GM12878 (cell line): ENCODE data around the gene EPAS1. TPM values are rescaled to one million over a fixed set of nuclear protein-coding genes. Genes with fewer than 3 reads are reported as not detected.

ENCODE experiments used
- ATAC-seq: fragments of 200-7000 bp; cut with Tn5 transposase; 3 replicates; pipeline ENCODE4 v1.9.1; 2020; ENCODE audit warnings: mild to moderate bottlenecking, moderate library complexity
- BruUV-seq: library from RNA; stranded (reverse); fragments of 400-500 nt; replicated peaks from 2 replicates; lab custom pipeline; 2021; lab: Mats Ljungman, UMichigan
- CTCF ChIA-PET: fragments of 300-600 bp; sonication (Branson Sonifier 250); formaldehyde crosslinking; extraction: SDS; loops from one replicate; lab custom pipeline; 2021; ENCODE audit warnings: inconsistent platforms; lab: Yijun Ruan, JAX
- POLR2A ChIA-PET: fragments of 350-600 bp; formaldehyde crosslinking; extraction: SDS; loops from one replicate; lab custom pipeline; 2021; ENCODE audit warnings: inconsistent platforms; lab: Charles Lee
- RAD21 ChIA-PET: fragments of 300-600 bp; sonication (Branson Sonifier 250); formaldehyde crosslinking; loops from one replicate; lab custom pipeline; 2023; ENCODE audit warnings: antibody characterized with exemption; ENCODE audit not compliant: unreplicated experiment; lab: Charles Lee
- SMC1A ChIA-PET: fragments of 300-600 bp; sonication (Branson Sonifier 250); formaldehyde crosslinking; loops from one replicate; lab custom pipeline; 2023; ENCODE audit not compliant: unreplicated experiment, uncharacterized antibody; lab: Charles Lee
- DNase-seq: peaks from one replicate; pipeline ENCODE4 v3.0.0-alpha.2; 2011; ENCODE audit warnings: low read depth, low spot score
- FAIRE-seq: peaks from 3 replicates; lab custom pipeline; 2011; peaks lifted over from hg19 to GRCh38; lab: Jason Lieb, UNC
- H2AFZ ChIP-seq: 2 replicates; pipeline ENCODE4 v1.6.0; 2011; ENCODE audit warnings: low read depth, low read length, control low read depth; ENCODE audit not compliant: control insufficient read depth
- H3K27ac ChIP-seq: 2 replicates; pipeline ENCODE4 v1.5.1; 2011; ENCODE audit warnings: control low read depth; ENCODE audit not compliant: control insufficient read depth, insufficient read depth
- H3K27me3 ChIP-seq, 2 experiments: replicated peaks in 1 of 2; 2 replicates each; pipeline versions ENCODE4 v1.6.0 to v1.6.1; 2011; ENCODE audit warnings: low read length in 1 of 2; ENCODE audit not compliant: control insufficient read depth in 2 of 2, insufficient read depth in 2 of 2
- H3K36me3 ChIP-seq, 2 experiments: 2 replicates each; pipeline ENCODE4 v1.5.1; 2011; ENCODE audit warnings: low read length in 1 of 2; ENCODE audit not compliant: control insufficient read depth in 2 of 2, insufficient read depth in 2 of 2
- H3K4me1 ChIP-seq: 2 replicates; pipeline ENCODE4 v1.6.1; 2011; ENCODE audit warnings: mild to moderate bottlenecking, low read length, moderate library complexity, mixed read lengths; ENCODE audit not compliant: control insufficient read depth, insufficient read depth
- H3K4me2 ChIP-seq: 2 replicates; pipeline ENCODE4 v1.6.0; 2011; ENCODE audit warnings: control low read depth; ENCODE audit not compliant: control insufficient read depth, insufficient read depth
- H3K4me3 ChIP-seq: fragments of 200-600 bp; sonication (generic); 2 replicates; pipeline ENCODE4 v1.5.1; 2016
- H3K79me2 ChIP-seq: 2 replicates; pipeline ENCODE4 v1.6.0; 2011; ENCODE audit warnings: low read length; ENCODE audit not compliant: control insufficient read depth, insufficient read depth
- H3K9ac ChIP-seq: 2 replicates; pipeline ENCODE4 v1.8.0; 2011; ENCODE audit warnings: low read length, control low read depth, mixed read lengths; ENCODE audit not compliant: control insufficient read depth, insufficient read depth
- H3K9me3 ChIP-seq: replicated peaks from 3 replicates; pipeline ENCODE4 v1.5.1; 2011; ENCODE audit warnings: mild to moderate bottlenecking, low read length; ENCODE audit not compliant: control insufficient read depth, insufficient read depth
- H4K20me1 ChIP-seq: 2 replicates; pipeline ENCODE4 v1.6.0; 2011; ENCODE audit not compliant: control insufficient read depth, insufficient read depth
- ATF3 ChIP-seq: IDR thresholded peaks from 2 replicates; pipeline ENCODE4 v1.6.1; 2011; ENCODE audit warnings: low read depth, mild to moderate bottlenecking, low read length, moderate library complexity, borderline replicate concordance; ENCODE audit errors: extremely low read depth
- ATF7 ChIP-seq: fragments of 450-650 bp; IDR thresholded peaks from 2 replicates; pipeline ENCODE4 v1.6.1; 2016; ENCODE audit warnings: low read depth, mild to moderate bottlenecking
- CBX3 ChIP-seq: fragments of 200-600 bp; sonication (generic); IDR thresholded peaks from 2 replicates; pipeline ENCODE4 v1.6.1; 2016; ENCODE audit warnings: low read depth, borderline replicate concordance
- CTCF ChIP-seq, 3 experiments: IDR thresholded peaks in 2 of 3; conservative IDR thresholded peaks in 1 of 3; 2 replicates each; pipeline ENCODE4 v1.5.1; 2011; ENCODE audit warnings: low read depth in 3 of 3, low read length in 3 of 3, mild to moderate bottlenecking in 3 of 3, control low read depth in 2 of 3, moderate library complexity in 2 of 3, inconsistent platforms in 1 of 3, mixed read lengths in 1 of 3; ENCODE audit not compliant: control insufficient read depth in 2 of 3, insufficient read depth in 1 of 3; ENCODE audit errors: extremely low read depth in 1 of 3
- CUX1 ChIP-seq: IDR thresholded peaks from 2 replicates; pipeline ENCODE4 v1.6.1; 2012; ENCODE audit warnings: improper control_type of control experiment, low read depth, low read length; ENCODE audit not compliant: insufficient replicate concordance
- KLF5 ChIP-seq: fragments of 450-650 bp; IDR thresholded peaks from 2 replicates; pipeline ENCODE4 v1.6.1; 2014; ENCODE audit warnings: mild to moderate bottlenecking; ENCODE audit not compliant: partially characterized antibody
- MEF2A ChIP-seq: IDR thresholded peaks from 2 replicates; pipeline ENCODE4 v1.6.1; 2011; ENCODE audit warnings: low read depth, mild to moderate bottlenecking, low read length, moderate library complexity; ENCODE audit not compliant: insufficient read depth
- NBN ChIP-seq: fragments of 450-650 bp; IDR thresholded peaks from 2 replicates; pipeline ENCODE4 v1.6.1; 2016
- PRDM15 ChIP-seq: fragments of 450-650 bp; formaldehyde crosslinking; IDR thresholded peaks from 2 replicates; pipeline ENCODE4 v1.4.0; 2020; ENCODE audit warnings: mild to moderate bottlenecking, moderate library complexity
- RAD21 ChIP-seq: IDR thresholded peaks from 2 replicates; pipeline ENCODE4 v1.6.1; 2011; ENCODE audit warnings: mild to moderate bottlenecking, low read depth, low read length, moderate library complexity; ENCODE audit not compliant: insufficient read depth
- SMAD1 ChIP-seq: fragments of 450-650 bp; IDR thresholded peaks from 2 replicates; pipeline ENCODE4 v1.6.1; 2018; ENCODE audit warnings: mild to moderate bottlenecking, low read depth; ENCODE audit not compliant: partially characterized antibody
- SMAD5 ChIP-seq: IDR thresholded peaks from 2 replicates; pipeline ENCODE4 v1.6.1; 2016; ENCODE audit warnings: antibody characterized with exemption, low read depth
- SMC3 ChIP-seq: IDR thresholded peaks from 2 replicates; pipeline ENCODE4 v1.6.1; 2011; ENCODE audit warnings: low read length, improper control_type of control experiment, borderline replicate concordance
- WRNIP1 ChIP-seq: IDR thresholded peaks from 2 replicates; pipeline ENCODE4 v1.6.1; 2011; ENCODE audit warnings: low read depth, low read length, improper control_type of control experiment, borderline replicate concordance
- in situ Hi-C: fragments of 300-500 bp; cut with MboI; formaldehyde crosslinking; loops from 9 replicates; pipeline ENCODE4 v1.14.3; 2018; ENCODE audit warnings: mixed read lengths
- intact Hi-C: fragments of 100-400 bp; cut with micrococcal nuclease; formaldehyde crosslinking; loops from one replicate; pipeline ENCODE4 v1.14.2; 2022; ENCODE audit not compliant: unreplicated experiment
- polyA plus RNA-seq, 11 experiments: library from polyadenylated mRNA; depleted of rRNA in 4 of 11; unstranded in 6 of 11; stranded (reverse) in 5 of 11; fragments of >200 nt; fragmentation: Nextera tagmentation in 4 of 11; fragmentation: Illumina TruSeq in 1 of 11; extraction: Ambion mirVana in 4 of 11; extraction: Trizol in 1 of 11; gene quantifications; 1 replicate in 1 of 11; 2 replicates in 10 of 11; pipeline versions ENCODE4 v1.2.1 to v1.2.3, GENCODE V29; 2011 to 2016; ENCODE audit warnings: inconsistent platforms in 2 of 11, missing spikeins in 2 of 11, low read depth in 1 of 11
- total RNA-seq, 4 experiments: library from RNA; depleted of rRNA in 3 of 4; stranded (reverse); fragments of >200 nt in 3 of 4; fragmentation: Illumina TruSeq in 1 of 4; extraction: Trizol in 1 of 4; gene quantifications; 2 replicates each; pipeline versions ENCODE4 v1.2.1 to v1.2.3, GENCODE V29; 2013 to 2021

The EPAS1 gene
- total and polyA plus RNA-seq, 10 of the 15 experiments (the other 5 are each of a cell fraction or from before 2014, with no cell fraction given), result 0.11 to 22.0 (median 1.3) TPM; not detected in 1

- no peak for FAIRE-seq
- TF ChIP-seq SMC3, result no peak
- TF ChIP-seq NBN, result no peak
- TF ChIP-seq SMAD5, result no peak
- TF ChIP-seq WRNIP1, result no peak
- no peak for TF ChIP-seq RAD21
- no peak for TF ChIP-seq CBX3
- no peak for TF ChIP-seq PRDM15
- TF ChIP-seq CTCF (IDR thresholded peaks at IDR 0.05 in 2 of 3, conservative IDR thresholded peaks at IDR 0.05 in 1 of 3; ENCODE audit: control insufficient read depth in 2 of 3, extremely low read depth in 1 of 3, insufficient read depth in 1 of 3, low read depth in 3 of 3, low read length in 3 of 3), result no peak
- TF ChIP-seq CUX1, result no peak
- TF ChIP-seq ATF3, result no peak
- TF ChIP-seq ATF7, result no peak
- TF ChIP-seq SMAD1, result no peak
- no peak for TF ChIP-seq KLF5
- TF ChIP-seq MEF2A, result no peak
Observed at GRCh38 chr2:46416280-46416679, 119.1 kb downstream of the EPAS1 start.

More at GRCh38 chr2:46416280-46416679, 119.1 kb downstream of the EPAS1 start:
- Histone ChIP-seq H3K27ac (no peak overlapping the region), H3K79me2 (no peaks in the 10 kb centered on the region), H3K4me3 (no peak overlapping the region), H3K9me3 (no peaks in the 10 kb centered on the region; the same call in 2 of the 3 replicates), H4K20me1 (no peaks in the 10 kb centered on the region), H3K4me1 (no peaks in the 10 kb centered on the region), H3K27me3 (no peaks in the 10 kb centered on the region), H2AFZ (no peak overlapping the region), H3K9ac (no peak overlapping the region), H3K4me2 (no peak overlapping the region), H3K36me3 (no peaks in the 10 kb centered on the region)
- ChIA-PET SMC1A (no interaction called here), RAD21 (no interaction called here), CTCF (no interaction called here), POLR2A (no interaction called here)
- BruUV-seq, result no TSS peak
- in situ Hi-C loops, result no loop called here
- no peak for ATAC-seq
- no peak for DNase-seq
- intact Hi-C loops, result no loop called here
